Measurements from ENCODE around the gene FAM174B. TPM values are rescaled to one million over a fixed set of nuclear protein-coding genes. Genes with fewer than 3 reads are reported as not detected.
A peak's percentile ranks its signal among the peaks of the same experiment; 100 is the strongest.

Gene FAM174B
- polyA plus RNA-seq, 1 donor from 2014 or later = 20.1 TPM

DNA sequence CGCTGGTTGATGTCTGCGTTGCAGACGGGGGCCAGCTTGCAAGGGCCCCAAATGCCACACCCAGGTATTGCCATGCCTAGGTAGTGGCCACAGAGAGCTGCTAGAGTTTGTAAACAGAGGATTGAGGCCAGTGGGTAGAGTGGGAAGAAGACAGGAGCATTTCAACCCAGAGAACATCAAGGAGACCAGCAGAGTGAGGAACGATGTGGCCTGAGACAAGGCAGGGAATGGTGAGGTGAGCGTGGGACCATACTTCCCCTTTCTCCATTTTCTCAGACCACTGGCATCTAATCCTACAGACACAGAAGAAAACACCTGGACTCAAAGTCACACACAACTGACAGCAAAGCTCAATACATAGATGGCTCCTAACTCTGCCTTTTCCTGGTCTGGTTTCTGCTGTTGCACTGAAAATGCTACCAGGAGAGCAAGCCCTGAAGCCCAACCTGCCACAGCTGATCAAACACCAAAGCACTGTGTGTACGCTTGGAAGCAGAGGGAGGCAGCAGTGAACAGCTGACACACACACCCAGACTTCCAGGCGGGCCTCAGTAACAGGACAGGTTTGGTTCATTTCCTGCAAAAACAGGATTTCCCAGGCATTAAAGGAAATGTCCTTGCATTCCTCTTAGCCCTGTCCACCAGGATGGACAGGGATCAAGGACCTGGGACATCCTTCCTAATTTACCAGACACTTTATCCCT is 1.6 kb downstream of the FAM174B start:
- peaks cover 9% of the 10 kb centered on the region for H3K9me3 ChIP-seq (ENCODE audit: low read length)
- no peaks in the 10 kb centered on the region for H3K9me2 ChIP-seq (ENCODE audit: insufficient read depth, low read length)
- peaks cover 2% of the 10 kb centered on the region for H3F3A ChIP-seq (ENCODE audit: insufficient read depth, low read length, poor library complexity, severe bottlenecking)
- no peak overlapping the region for H2AFZ ChIP-seq (ENCODE audit: low read depth, low read length)
- H4K20me1 ChIP-seq (ENCODE audit: insufficient read depth) = no peaks in the 10 kb centered on the region
- no peaks in the 10 kb centered on the region for H3K27me3 ChIP-seq (ENCODE audit: insufficient read depth, low read depth, low read length)
- H3K4me2 ChIP-seq (ENCODE audit: low read length) = no peak overlapping the region
- H3K27ac ChIP-seq (ENCODE audit: low read length) = peak overlapping the region; percentile 63
- peak; percentile 54 for TF ChIP-seq SMC3 (conservative IDR thresholded peaks at IDR 0.05; ENCODE audit: poor library complexity)
- TF ChIP-seq CTCF (IDR thresholded peaks at IDR 0.05; ENCODE audit: poor library complexity, severe bottlenecking) = peak; percentile 52
- no peak for TF ChIP-seq REST (IDR thresholded peaks at IDR 0.05; ENCODE audit: borderline replicate concordance)
- peak; percentile 52 for TF ChIP-seq RAD21 (conservative IDR thresholded peaks at IDR 0.05)
- TF ChIP-seq POLR2AphosphoS5 (IDR thresholded peaks at IDR 0.05) = peak; percentile 34
- peak overlapping the region; percentile 77 for H3K9ac ChIP-seq (ENCODE audit: low read length)
- peaks cover 2% of the 10 kb centered on the region for H3K79me2 ChIP-seq (replicated peaks; ENCODE audit: insufficient read depth, low read length)
- peak overlapping the region; percentile 69 for H3K4me3 ChIP-seq (ENCODE audit: low read length)
- no peaks in the 10 kb centered on the region for H3K36me3 ChIP-seq (ENCODE audit: insufficient read depth, low read length)

- Histone ChIP-seq H3F3A (ENCODE audit: insufficient read depth, low read length, poor library complexity, severe bottlenecking) (peaks cover 2% of the 10 kb centered on the region), H3K79me2 (replicated peaks; ENCODE audit: insufficient read depth, low read length) (peaks cover 2% of the 10 kb centered on the region), H3K9ac (ENCODE audit: low read length) (no peak overlapping the region), H4K20me1 (ENCODE audit: insufficient read depth) (no peaks in the 10 kb centered on the region), H2AFZ (ENCODE audit: low read depth, low read length) (no peak overlapping the region), H3K36me3 (ENCODE audit: insufficient read depth, low read length) (no peaks in the 10 kb centered on the region), H3K27me3 (ENCODE audit: insufficient read depth, low read depth, low read length) (no peaks in the 10 kb centered on the region), H3K9me2 (ENCODE audit: insufficient read depth, low read length) (no peaks in the 10 kb centered on the region), H3K9me3 (ENCODE audit: low read length) (peaks cover 9% of the 10 kb centered on the region), H3K27ac (ENCODE audit: low read length) (no peak overlapping the region), H3K4me3 (ENCODE audit: low read length) (peak overlapping the region; percentile 69), H3K4me2 (ENCODE audit: low read length) (no peak overlapping the region)
- TF ChIP-seq POLR2AphosphoS5 (IDR thresholded peaks at IDR 0.05) = no peak
- TF ChIP-seq EZH2 (IDR thresholded peaks at IDR 0.05; ENCODE audit: borderline replicate concordance, insufficient read depth, low read length, poor library complexity, severe bottlenecking) = no peak
- no peak for TF ChIP-seq CTCF (IDR thresholded peaks at IDR 0.05; ENCODE audit: poor library complexity, severe bottlenecking)
Measured at GRCh38 chr15:92653366-92653765, 2.2 kb downstream of the FAM174B start.
